Testis (tissue), 2 donors: ENCODE data around the gene DGKH.

Experiments
- CTCF ChIP-seq, 3 experiments: fragments of 450-650 bp in 2 of 3; fragments of 200-600 bp in 1 of 3; sonication (generic) in 1 of 3; IDR thresholded peaks; one replicate each; pipeline ENCODE4 v1.5.1; 2016 to 2019; ENCODE audit warnings: antibody characterized with exemption in 3 of 3, mild to moderate bottlenecking in 2 of 3, moderate library complexity in 1 of 3
- POLR2A ChIP-seq: fragments of 450-650 bp; IDR thresholded peaks from one replicate; pipeline ENCODE4 v1.6.1; 2017; ENCODE audit warnings: antibody characterized with exemption, mild to moderate bottlenecking, moderate library complexity

GRCh38 chr13:42071672-42072419, 23.4 kb downstream of the DGKH start:
- no peak for TF ChIP-seq CTCF (IDR thresholded peaks at IDR 0.05)
- no peak for TF ChIP-seq POLR2A
